H1 (cell line): ENCODE measurements around the gene GALNT2. TPM values are rescaled to one million over a fixed set of nuclear protein-coding genes. Genes with fewer than 3 reads are reported as not detected.

Source experiments
- CTCF ChIA-PET: fragments of 300-600 bp; sonication (Branson Sonifier 250); formaldehyde crosslinking; loops from one replicate; lab custom pipeline; 2021; ENCODE audit not compliant: partially characterized antibody; lab: Charles Lee
- POLR2A ChIA-PET: fragments of 300-600 bp; sonication (Branson Sonifier 250); formaldehyde crosslinking; loops from one replicate; lab custom pipeline; 2021; ENCODE audit warnings: inconsistent platforms; ENCODE audit not compliant: partially characterized antibody; lab: Charles Lee
- DNase-seq, 2 experiments: peaks; one replicate each; pipeline versions ENCODE4 v3.0.0 to v3.0.0-alpha.2; 2010 to 2022; ENCODE audit warnings: low spot score in 2 of 2, low read depth in 1 of 2, mixed read lengths in 1 of 2
- FAIRE-seq: peaks from 2 replicates; lab custom pipeline; 2011; peaks lifted over from hg19 to GRCh38; lab: Jason Lieb, UNC
- H2AFZ ChIP-seq: 2 replicates; pipeline ENCODE4 v1.8.1; 2012; ENCODE audit warnings: low read length, inconsistent platforms
- H2AK5ac ChIP-seq: 2 replicates; pipeline ENCODE4 v1.6.1; 2013; ENCODE audit warnings: low read depth, low read length
- H2BK120ac ChIP-seq: replicated peaks from 2 replicates; pipeline ENCODE3; 2013; ENCODE audit warnings: low read depth, low read length, inconsistent platforms
- H2BK12ac ChIP-seq: 2 replicates; pipeline ENCODE4 v1.6.1; 2013; ENCODE audit warnings: low read depth, low read length
- H2BK15ac ChIP-seq: 2 replicates; pipeline ENCODE4 v1.6.1; 2013; ENCODE audit warnings: low read length
- H2BK20ac ChIP-seq: 2 replicates; pipeline ENCODE4 v1.6.1; 2013; ENCODE audit warnings: low read length
- H2BK5ac ChIP-seq: 2 replicates; pipeline ENCODE4 v1.6.1; 2013; ENCODE audit warnings: low read depth, low read length
- H3K14ac ChIP-seq: 2 replicates; pipeline ENCODE4 v1.6.1; 2013; ENCODE audit warnings: inconsistent platforms; ENCODE audit not compliant: insufficient read length
- H3K18ac ChIP-seq: 2 replicates; pipeline ENCODE4 v1.6.1; 2013; ENCODE audit warnings: low read length; ENCODE audit errors: extremely low read depth
- H3K23ac ChIP-seq: 2 replicates; pipeline ENCODE4 v1.6.1; 2013; ENCODE audit warnings: inconsistent platforms; ENCODE audit not compliant: insufficient read length
- H3K23me2 ChIP-seq: 2 replicates; pipeline ENCODE4 v1.6.1; 2013; ENCODE audit warnings: low read depth, low read length
- H3K27ac ChIP-seq: 2 replicates; pipeline ENCODE4 v1.6.1; 2011; ENCODE audit warnings: low read depth, low read length, inconsistent platforms
- H3K27me3 ChIP-seq, 4 experiments: replicated peaks in 1 of 4; 1 replicate in 1 of 4; 2 replicates in 3 of 4; pipeline versions ENCODE4 v1.6.1 to v1.8.1; 2011 to 2013; ENCODE audit warnings: low read length in 3 of 4, mild to moderate bottlenecking in 3 of 4, inconsistent platforms in 2 of 4, mixed read lengths in 2 of 4, moderate library complexity in 1 of 4; ENCODE audit not compliant: control insufficient read depth in 3 of 4, insufficient read depth in 3 of 4; ENCODE audit errors: extremely low read depth in 1 of 4
- H3K36me3 ChIP-seq, 4 experiments: 2 replicates each; pipeline versions ENCODE4 v1.6.1 to v1.8.1; 2011 to 2013; ENCODE audit warnings: mild to moderate bottlenecking in 4 of 4, low read length in 3 of 4, moderate library complexity in 2 of 4, control low read depth in 1 of 4, inconsistent platforms in 1 of 4; ENCODE audit not compliant: insufficient read depth in 4 of 4, control insufficient read depth in 2 of 4
- H3K4ac ChIP-seq: replicated peaks from 2 replicates; pipeline ENCODE3; 2013; ENCODE audit warnings: low read length, low read depth, mixed read lengths, inconsistent platforms; ENCODE audit not compliant: insufficient read length
- H3K4me1 ChIP-seq, 4 experiments: replicated peaks in 1 of 4; 1 replicate in 1 of 4; 2 replicates in 3 of 4; pipeline versions ENCODE4 v1.6.1 to v1.8.1; 2011 to 2013; ENCODE audit warnings: low read length in 3 of 4, inconsistent platforms in 2 of 4, mixed read lengths in 1 of 4; ENCODE audit not compliant: insufficient read depth in 4 of 4, control insufficient read depth in 3 of 4
- H3K4me2 ChIP-seq, 2 experiments: 2 replicates each; pipeline versions ENCODE4 v1.6.1 to v1.8.1; 2011 to 2013; ENCODE audit warnings: low read depth in 2 of 2, low read length in 2 of 2, control low read depth in 1 of 2, inconsistent platforms in 1 of 2, mild to moderate bottlenecking in 1 of 2; ENCODE audit not compliant: insufficient read depth in 1 of 2
- H3K4me3 ChIP-seq, 4 experiments: fragments of 200-600, 300-600 bp in 1 of 4; sonication (generic), shearing (Covaris generic), sonication (Bioruptor Twin) in 1 of 4; 2 replicates each; pipeline versions ENCODE4 v1.5.1 to v1.8.1; 2011 to 2016; ENCODE audit warnings: low read length in 4 of 4, low read depth in 3 of 4, control low read depth in 2 of 4, inconsistent platforms in 2 of 4, mild to moderate bottlenecking in 2 of 4, mixed read lengths in 1 of 4, moderate library complexity in 1 of 4; ENCODE audit not compliant: insufficient read depth in 2 of 4; ENCODE audit errors: extremely low read depth in 1 of 4
- H3K56ac ChIP-seq: replicated peaks from 2 replicates; pipeline ENCODE3; 2013; ENCODE audit warnings: low read depth, mild to moderate bottlenecking, mixed read lengths, low read length, inconsistent platforms; ENCODE audit not compliant: insufficient read length
- H3K79me1 ChIP-seq: 2 replicates; pipeline ENCODE4 v1.6.1; 2013; ENCODE audit warnings: low read depth, low read length, control low read depth
- H3K79me2 ChIP-seq, 2 experiments: 2 replicates each; pipeline versions ENCODE4 v1.6.1 to v1.8.1; 2012 to 2013; ENCODE audit warnings: low read length in 2 of 2, mild to moderate bottlenecking in 2 of 2, inconsistent platforms in 1 of 2; ENCODE audit not compliant: insufficient read depth in 2 of 2, control insufficient read depth in 1 of 2
- H3K9ac ChIP-seq, 4 experiments: replicated peaks in 1 of 4; 1 replicate in 1 of 4; 2 replicates in 3 of 4; pipeline versions ENCODE4 v1.6.1 to v1.8.1; 2011 to 2013; ENCODE audit warnings: low read depth in 3 of 4, low read length in 3 of 4, control low read depth in 2 of 4, mild to moderate bottlenecking in 2 of 4, moderate library complexity in 2 of 4, inconsistent platforms in 1 of 4; ENCODE audit errors: extremely low read depth in 1 of 4
- H3K9me3 ChIP-seq, 2 experiments: 2 replicates each; pipeline versions ENCODE4 v1.6.1 to v1.8.1; 2012 to 2013; ENCODE audit warnings: mild to moderate bottlenecking in 2 of 2, moderate library complexity in 2 of 2, control low read depth in 1 of 2, inconsistent platforms in 1 of 2, low read depth in 1 of 2, low read length in 1 of 2, mixed read lengths in 1 of 2; ENCODE audit not compliant: insufficient read depth in 2 of 2
- H4K20me1 ChIP-seq, 2 experiments: replicated peaks in 1 of 2; 2 replicates each; pipeline versions ENCODE3 to v1.8.1; 2011 to 2013; ENCODE audit warnings: inconsistent platforms in 2 of 2, low read length in 2 of 2, mild to moderate bottlenecking in 1 of 2; ENCODE audit not compliant: insufficient read depth in 2 of 2, control insufficient read depth in 1 of 2
- H4K5ac ChIP-seq: 2 replicates; pipeline ENCODE4 v1.6.1; 2013; ENCODE audit warnings: low read length, low read depth, mixed read lengths, inconsistent platforms; ENCODE audit not compliant: insufficient read length
- H4K8ac ChIP-seq: 2 replicates; pipeline ENCODE4 v1.8.0; 2013; ENCODE audit warnings: mild to moderate bottlenecking, moderate library complexity, low read length, inconsistent platforms; ENCODE audit not compliant: insufficient read depth; ENCODE audit errors: extremely low read depth
- H4K91ac ChIP-seq: replicated peaks from 2 replicates; pipeline ENCODE3; 2013; ENCODE audit warnings: low read length, mixed read lengths, inconsistent platforms; ENCODE audit not compliant: insufficient read length
- BCL11A ChIP-seq, 2 experiments: IDR thresholded peaks; one replicate each; pipeline ENCODE4 v1.6.1; 2011; ENCODE audit warnings: low read depth in 2 of 2, low read length in 2 of 2, mild to moderate bottlenecking in 2 of 2
- POLR2AphosphoS5 ChIP-seq: IDR thresholded peaks from 2 replicates; pipeline ENCODE4 v1.6.1; 2011; ENCODE audit warnings: low read depth, low read length
- RBBP5 ChIP-seq: IDR thresholded peaks from 2 replicates; pipeline ENCODE4 v1.7.1; 2012; ENCODE audit warnings: low read depth, mild to moderate bottlenecking, inconsistent platforms, low read length, moderate library complexity, borderline replicate concordance
- SAP30 ChIP-seq: fragments of 300-600 bp; sonication (generic); IDR thresholded peaks from 2 replicates; pipeline ENCODE4 v1.7.1; 2012; ENCODE audit warnings: low read length, moderate library complexity, mild to moderate bottlenecking, inconsistent platforms; ENCODE audit not compliant: insufficient read depth, insufficient replicate concordance
- SIN3A ChIP-seq, 2 experiments: IDR thresholded peaks in 1 of 2; conservative IDR thresholded peaks in 1 of 2; 2 replicates each; pipeline ENCODE4 v1.6.1; 2011 to 2012; ENCODE audit warnings: low read length in 2 of 2, improper control_type of control experiment in 1 of 2, low read depth in 1 of 2, mild to moderate bottlenecking in 1 of 2
- SRF ChIP-seq: IDR thresholded peaks from 2 replicates; pipeline ENCODE4 v1.6.1; 2011; ENCODE audit warnings: mild to moderate bottlenecking, low read depth, low read length, moderate library complexity
- WGBS, 2 experiments: shearing (Covaris generic) in 1 of 2; methylation state at CpG; one replicate each; pipeline versions ENCODE4 v1.1.6 to v1.1.7; 2013 to 2015; ENCODE audit warnings: low lambda C conversion rate in 2 of 2, mixed read lengths in 2 of 2, inconsistent platforms in 1 of 2, low coverage in 1 of 2, missing lambda C conversion rate in 1 of 2; ENCODE audit not compliant: insufficient replicate concordance in 2 of 2, insufficient coverage in 1 of 2, insufficient read length in 1 of 2; ENCODE audit errors: extremely low coverage in 1 of 2, missing lambda C conversion rate in 1 of 2; 5-methylcytosine and 5-hydroxymethylcytosine counted together
- polyA plus RNA-seq, 7 experiments: library from polyadenylated mRNA; depleted of rRNA in 3 of 7; stranded (reverse) in 5 of 7; unstranded in 2 of 7; fragments of >200 nt in 5 of 7; fragments of 200-250 nt in 2 of 7; gene quantifications; 1 replicate in 5 of 7; 2 replicates in 1 of 7; 4 replicates in 1 of 7; pipeline versions ENCODE4 v1.2.1 to v1.2.3, GENCODE V29; 2011 to 2013; ENCODE audit warnings: missing spikeins in 2 of 7, mixed read lengths in 2 of 7
- total RNA-seq: library from RNA; stranded (reverse); fragmentation: NEBNext Ultra II Directional; extraction: Animal tissue kit (Norgen Biotek cat#: 25700); gene quantifications from 2 replicates; pipeline ENCODE4 v1.2.1, GENCODE V29; 2021
- TF ChIP-seq, protein P1 (sequence below): IDR thresholded peaks from 2 replicates; pipeline ENCODE4 v1.6.1; 2012; ENCODE audit warnings: inconsistent platforms
- TF ChIP-seq, protein P2 (sequence below): IDR thresholded peaks from 2 replicates; pipeline ENCODE4 v1.6.1; 2012; ENCODE audit warnings: inconsistent platforms

The GALNT2 gene
- total and polyA plus RNA-seq, 2 of the 8 experiments (the other 6 are each of a cell fraction or from before 2014, with no cell fraction given) = 34.5 to 75.3 TPM

DNA sequence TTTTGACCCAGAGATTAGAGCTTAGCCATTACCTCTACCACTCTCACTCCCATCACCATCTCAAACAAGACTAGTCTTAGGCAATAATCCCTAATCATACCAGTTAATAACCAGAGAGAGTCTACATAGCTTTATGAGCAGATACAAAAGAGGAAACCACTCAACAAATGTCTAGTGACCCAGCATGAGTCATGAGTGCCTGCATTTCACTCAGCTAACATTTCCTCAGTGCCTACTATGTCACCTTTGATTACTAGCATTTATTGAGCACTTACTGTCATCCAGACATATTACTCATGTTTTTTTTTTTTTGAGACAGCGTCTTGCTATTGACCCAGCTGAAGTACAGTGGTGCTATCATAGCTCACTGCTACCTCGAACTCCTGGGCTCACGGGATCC lies 35.9 kb upstream of the GALNT2 start:
- no peak overlapping the region for H3K14ac ChIP-seq
- no peak overlapping the region for H2AFZ ChIP-seq
- no peak for TF ChIP-seq SRF
- TF ChIP-seq SAP30 = no peak
- TF ChIP-seq SIN3A (conservative IDR thresholded peaks at IDR 0.05 in 1 of 2, IDR thresholded peaks at IDR 0.05 in 1 of 2; ENCODE audit: low read depth in 1 of 2, low read length in 2 of 2) = no peak
- TF ChIP-seq POLR2AphosphoS5 = no peak
- TF ChIP-seq, protein P1, sequence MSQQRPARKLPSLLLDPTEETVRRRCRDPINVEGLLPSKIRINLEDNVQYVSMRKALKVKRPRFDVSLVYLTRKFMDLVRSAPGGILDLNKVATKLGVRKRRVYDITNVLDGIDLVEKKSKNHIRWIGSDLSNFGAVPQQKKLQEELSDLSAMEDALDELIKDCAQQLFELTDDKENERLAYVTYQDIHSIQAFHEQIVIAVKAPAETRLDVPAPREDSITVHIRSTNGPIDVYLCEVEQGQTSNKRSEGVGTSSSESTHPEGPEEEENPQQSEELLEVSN = no peak
- TF ChIP-seq BCL11A (IDR thresholded peaks at IDR 0.05; ENCODE audit: low read depth in 2 of 2, low read length in 2 of 2) = no peak
- TF ChIP-seq RBBP5 = no peak
- TF ChIP-seq, protein P2, sequence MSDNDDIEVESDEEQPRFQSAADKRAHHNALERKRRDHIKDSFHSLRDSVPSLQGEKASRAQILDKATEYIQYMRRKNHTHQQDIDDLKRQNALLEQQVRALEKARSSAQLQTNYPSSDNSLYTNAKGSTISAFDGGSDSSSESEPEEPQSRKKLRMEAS = no peak
- TF ChIP-seq, all 59 proteins: peak for 0
- Histone ChIP-seq H3K56ac (no peak overlapping the region), H4K8ac (no peak overlapping the region), H2BK15ac (no peak overlapping the region), H2AK5ac (no peak overlapping the region), H2BK120ac (no peak overlapping the region), H3K23me2 (no peaks in the 10 kb centered on the region), H2BK20ac (no peak overlapping the region), H3K9ac (no peak overlapping the region), H4K5ac (no peak overlapping the region), H3K23ac (no peak overlapping the region), H4K20me1 (no peaks in the 10 kb centered on the region), H2BK12ac (no peak overlapping the region), H3K18ac (no peak overlapping the region), H4K91ac (no peak overlapping the region), H3K27ac (no peak overlapping the region), H3K27me3 (peaks cover 0 to 2% (median 0%) of the 10 kb centered on the region in 4 experiments; a peak in 2 of 7 replicates), H3K36me3 (no peaks in the 10 kb centered on the region), H3K9me3 (no peaks in the 10 kb centered on the region), H3K79me2 (no peaks in the 10 kb centered on the region), H3K4me2 (no peak overlapping the region), H3K4ac (no peak overlapping the region), H3K4me3 (no peak overlapping the region), H3K79me1 (no peaks in the 10 kb centered on the region), H3K4me1 (peaks cover 0 to 7% (median 5%) of the 10 kb centered on the region in 4 experiments; a peak in 5 of 7 replicates), H2BK5ac (no peak overlapping the region)
- FAIRE-seq (no peak), DNase-seq (no peak)
- CTCF ChIA-PET = interaction anchor here (0.6 to 1.4 kb wide), 8 partner anchors 13 to 189 kb away, joined by 3 to 5 read pairs (median 3); no protein-coding TSS in a partner anchor
- POLR2A ChIA-PET = no interaction called here
- WGBS, 2 experiments = 83% methylated on average over 3 of the region's 3 CpGs; no CpG with 5 or more reads in 1 of the 2 experiments
